DOHH2 (cell line): ENCODE results near the gene ABCG2.
"Not testable (repeated sequence)": the region's sequence is repeated elsewhere in the genome, so short reads cannot be mapped to it uniquely, and the experiment has no call there.

Experiments
- H3F3A ChIP-seq: fragments of 200-600 bp; sonication (generic), shearing (Covaris generic); 2 replicates; pipeline ENCODE4 v1.6.0; 2016; ENCODE audit warnings: antibody characterized with exemption, mild to moderate bottlenecking; ENCODE audit not compliant: control insufficient read depth, insufficient read depth
- H3K27ac ChIP-seq: fragments of 200-600 bp; sonication (generic); 2 replicates; pipeline ENCODE4 v1.5.1; 2014; ENCODE audit warnings: low read depth, mild to moderate bottlenecking, low read length, moderate library complexity
- H3K27me3 ChIP-seq: fragments of 200-600 bp; sonication (generic); 2 replicates; pipeline ENCODE4 v1.6.1; 2014; ENCODE audit warnings: mild to moderate bottlenecking, low read length, mixed read lengths; ENCODE audit not compliant: control insufficient read depth
- H3K36me3 ChIP-seq: fragments of 200-600 bp; sonication (generic); 2 replicates; pipeline ENCODE4 v1.6.1; 2014; ENCODE audit warnings: mild to moderate bottlenecking, low read length, moderate library complexity, mixed read lengths; ENCODE audit not compliant: control insufficient read depth
- H3K4me1 ChIP-seq: fragments of 200-600 bp; sonication (generic); 2 replicates; pipeline ENCODE4 v1.6.1; 2014; ENCODE audit warnings: mild to moderate bottlenecking, low read length, mixed read lengths; ENCODE audit not compliant: control insufficient read depth
- H3K4me2 ChIP-seq: fragments of 200-600 bp; sonication (generic); 2 replicates; pipeline ENCODE4 v1.6.0; 2014; ENCODE audit warnings: mild to moderate bottlenecking, low read length, moderate library complexity
- H3K4me3 ChIP-seq: fragments of 200-600 bp; sonication (generic); 2 replicates; pipeline ENCODE4 v1.5.1; 2014; ENCODE audit warnings: mild to moderate bottlenecking, low read length, mixed read lengths
- H3K79me2 ChIP-seq: fragments of 200-600 bp; sonication (generic); 2 replicates; pipeline ENCODE4 v1.6.1; 2014; ENCODE audit warnings: mild to moderate bottlenecking, low read length, mixed read lengths; ENCODE audit not compliant: control insufficient read depth
- H3K9me2 ChIP-seq: fragments of 200-600 bp; sonication (generic); replicated peaks from 2 replicates; pipeline ENCODE4 v1.6.1; 2014; ENCODE audit warnings: mild to moderate bottlenecking, low read length, mixed read lengths; ENCODE audit not compliant: control insufficient read depth
- H3K9me3 ChIP-seq: fragments of 200-600 bp; sonication (generic); 2 replicates; pipeline ENCODE4 v1.6.1; 2014; ENCODE audit warnings: antibody characterized with exemption, low read length, mixed read lengths; ENCODE audit not compliant: control insufficient read depth, insufficient read depth
- H4K20me1 ChIP-seq: fragments of 200-600 bp; sonication (generic); 2 replicates; pipeline ENCODE4 v1.6.0; 2014; ENCODE audit warnings: low read depth, mild to moderate bottlenecking, antibody characterized with exemption, low read length, moderate library complexity; ENCODE audit not compliant: control insufficient read depth, insufficient read depth
- CTCF ChIP-seq: fragments of 200-600 bp; sonication (generic); IDR thresholded peaks from one replicate; pipeline ENCODE4 v1.5.1; 2014; ENCODE audit warnings: antibody characterized with exemption, mild to moderate bottlenecking, low read depth, low read length; ENCODE audit not compliant: poor library complexity, severe bottlenecking
- EZH2phosphoT487 ChIP-seq: fragments of 200-600 bp; sonication (generic); IDR thresholded peaks from 2 replicates; pipeline ENCODE4 v1.6.1; 2017; ENCODE audit warnings: borderline replicate concordance, mild to moderate bottlenecking, antibody characterized with exemption, low read length, moderate library complexity, mixed read lengths

ABCG2 gene

GRCh38 chr4:88134111-88134510 is 24.3 kb downstream of the ABCG2 start:
- Histone ChIP-seq H3K4me3 (no peak overlapping the region), H3K9me3 (no peaks in the 10 kb centered on the region), H3K4me2 (no peak overlapping the region), H3K27me3 (peaks cover 7% of the 10 kb centered on the region), H3F3A (no peaks in the 10 kb centered on the region), H3K4me1 (peaks cover 9% of the 10 kb centered on the region), H4K20me1 (no peaks in the 10 kb centered on the region), H3K36me3 (no peaks in the 10 kb centered on the region), H3K79me2 (no peaks in the 10 kb centered on the region), H3K9me2 (no peaks in the 10 kb centered on the region), H3K27ac (no peak overlapping the region)
- TF ChIP-seq EZH2phosphoT487 (no peak), CTCF (no peak)

- Histone ChIP-seq H3K79me2 (no peaks in the 10 kb centered on the region), H3K27ac (no peak overlapping the region), H3K4me3 (0 out of 2 replicates have a peak overlapping the region, but pooled peaks have one; percentile 2), H3K36me3 (no peaks in the 10 kb centered on the region), H3F3A (no peaks in the 10 kb centered on the region), H3K27me3 (peaks cover 7% of the 10 kb centered on the region), H3K9me2 (no peaks in the 10 kb centered on the region), H3K4me1 (peaks cover 9% of the 10 kb centered on the region), H4K20me1 (no peaks in the 10 kb centered on the region), H3K9me3 (no peaks in the 10 kb centered on the region), H3K4me2 (peak overlapping the region; percentile 40)
- TF ChIP-seq CTCF = no peak
- no peak for TF ChIP-seq EZH2phosphoT487
Measured at GRCh38 chr4:88130544-88131305, 27.7 kb downstream of the ABCG2 start.

- TF ChIP-seq CTCF (no peak), EZH2phosphoT487 (no peak)
- H3K27me3 ChIP-seq = peaks cover 7% of the 10 kb centered on the region
- no peaks in the 10 kb centered on the region for H3K9me2 ChIP-seq
- no peaks in the 10 kb centered on the region for H3K79me2 ChIP-seq
- H3K27ac ChIP-seq = no peak overlapping the region
- H3F3A ChIP-seq = no peaks in the 10 kb centered on the region
- H3K4me1 ChIP-seq = peaks cover 9% of the 10 kb centered on the region
- no peaks in the 10 kb centered on the region for H4K20me1 ChIP-seq
- H3K36me3 ChIP-seq = no peaks in the 10 kb centered on the region
- no peak overlapping the region for H3K4me3 ChIP-seq
- H3K9me3 ChIP-seq = no peaks in the 10 kb centered on the region
- no peak overlapping the region for H3K4me2 ChIP-seq
Measured at GRCh38 chr4:88130003-88130402, 28.4 kb downstream of the ABCG2 start.

GRCh38 chr4:88122260-88122659 is 36.2 kb downstream of the ABCG2 start:
- not testable (repeated sequence) for H4K20me1 ChIP-seq, H3K9me2 ChIP-seq, H3K4me3 ChIP-seq, H3F3A ChIP-seq, H3K27me3 ChIP-seq, H3K36me3 ChIP-seq, H3K4me1 ChIP-seq, H3K4me2 ChIP-seq, H3K79me2 ChIP-seq, H3K27ac ChIP-seq
- H3K9me3 ChIP-seq = peaks cover 22% of the 10 kb centered on the region
